LNCaP clone FGC (cell line): Measurements from ENCODE around the gene CD247.

Experiments used
- DNase-seq: peaks from one replicate; pipeline ENCODE4 v3.0.0-alpha.2; 2011; ENCODE audit warnings: low read depth
- H3K4me3 ChIP-seq: 2 replicates; pipeline ENCODE4 v1.5.1; 2011; ENCODE audit warnings: mild to moderate bottlenecking, low read depth, low read length, control low read depth
- TF ChIP-seq, protein P1 (sequence below): IDR thresholded peaks from 2 replicates; pipeline ENCODE4 v1.5.1; 2012; ENCODE audit warnings: mild to moderate bottlenecking; ENCODE audit not compliant: control insufficient read depth, insufficient read depth; ENCODE audit errors: extremely low read depth

CD247 gene

GRCh38 chr1:167472752-167473521 is 45.4 kb downstream of the CD247 start:
- TF ChIP-seq, protein P1, sequence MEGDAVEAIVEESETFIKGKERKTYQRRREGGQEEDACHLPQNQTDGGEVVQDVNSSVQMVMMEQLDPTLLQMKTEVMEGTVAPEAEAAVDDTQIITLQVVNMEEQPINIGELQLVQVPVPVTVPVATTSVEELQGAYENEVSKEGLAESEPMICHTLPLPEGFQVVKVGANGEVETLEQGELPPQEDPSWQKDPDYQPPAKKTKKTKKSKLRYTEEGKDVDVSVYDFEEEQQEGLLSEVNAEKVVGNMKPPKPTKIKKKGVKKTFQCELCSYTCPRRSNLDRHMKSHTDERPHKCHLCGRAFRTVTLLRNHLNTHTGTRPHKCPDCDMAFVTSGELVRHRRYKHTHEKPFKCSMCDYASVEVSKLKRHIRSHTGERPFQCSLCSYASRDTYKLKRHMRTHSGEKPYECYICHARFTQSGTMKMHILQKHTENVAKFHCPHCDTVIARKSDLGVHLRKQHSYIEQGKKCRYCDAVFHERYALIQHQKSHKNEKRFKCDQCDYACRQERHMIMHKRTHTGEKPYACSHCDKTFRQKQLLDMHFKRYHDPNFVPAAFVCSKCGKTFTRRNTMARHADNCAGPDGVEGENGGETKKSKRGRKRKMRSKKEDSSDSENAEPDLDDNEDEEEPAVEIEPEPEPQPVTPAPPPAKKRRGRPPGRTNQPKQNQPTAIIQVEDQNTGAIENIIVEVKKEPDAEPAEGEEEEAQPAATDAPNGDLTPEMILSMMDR = no peak
- H3K4me3 ChIP-seq = no peak overlapping the region
- DNase-seq = no peak

- no peak for DNase-seq
- TF ChIP-seq, protein P1 = no peak
- no peak overlapping the region for H3K4me3 ChIP-seq
Measured at GRCh38 chr1:167471568-167471967, 46.8 kb downstream of the CD247 start.

DNA sequence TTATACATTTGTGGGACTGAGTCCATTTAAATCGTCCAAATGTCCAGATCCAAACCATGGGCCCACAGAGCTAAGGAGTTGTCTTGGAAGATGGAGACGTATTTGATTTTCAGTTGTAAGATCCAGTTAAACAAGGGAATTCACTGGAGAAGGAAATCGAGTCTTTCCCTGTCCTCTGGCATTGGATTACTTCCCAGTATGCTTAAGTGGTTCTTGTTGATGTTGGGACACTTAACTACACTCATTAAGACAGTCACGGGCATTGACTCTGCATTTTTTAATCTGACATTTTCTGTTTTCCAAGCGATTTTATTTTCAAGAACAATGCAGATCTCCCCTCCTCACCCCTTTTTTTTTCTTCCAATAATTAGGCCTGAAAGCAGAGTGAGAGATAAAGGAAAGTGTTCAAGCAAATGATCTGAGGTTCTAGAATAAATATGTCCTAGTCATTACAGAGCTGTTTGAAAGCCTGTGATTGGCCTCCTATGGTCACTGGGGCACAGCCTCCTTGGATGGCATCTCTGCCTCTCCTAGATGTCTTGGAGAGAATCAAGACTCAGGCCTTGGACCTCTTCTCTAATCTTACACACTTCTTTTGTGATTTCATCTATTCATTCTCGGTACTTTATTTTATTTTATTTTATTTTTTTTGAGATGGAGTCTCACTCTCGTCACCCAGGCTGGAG is 48.9 kb downstream of the CD247 start:
- TF ChIP-seq, protein P1 = no peak
- DNase-seq = peak; percentile 42

GRCh38 chr1:167467752-167468151 is 50.6 kb downstream of the CD247 start:
- DNase-seq = no peak
- TF ChIP-seq, protein P1 = no peak
- H3K4me3 ChIP-seq = no peak overlapping the region

More for the DNA sequence above, 48.9 kb downstream of the CD247 start:
- H3K4me3 ChIP-seq = no peak overlapping the region

DNA sequence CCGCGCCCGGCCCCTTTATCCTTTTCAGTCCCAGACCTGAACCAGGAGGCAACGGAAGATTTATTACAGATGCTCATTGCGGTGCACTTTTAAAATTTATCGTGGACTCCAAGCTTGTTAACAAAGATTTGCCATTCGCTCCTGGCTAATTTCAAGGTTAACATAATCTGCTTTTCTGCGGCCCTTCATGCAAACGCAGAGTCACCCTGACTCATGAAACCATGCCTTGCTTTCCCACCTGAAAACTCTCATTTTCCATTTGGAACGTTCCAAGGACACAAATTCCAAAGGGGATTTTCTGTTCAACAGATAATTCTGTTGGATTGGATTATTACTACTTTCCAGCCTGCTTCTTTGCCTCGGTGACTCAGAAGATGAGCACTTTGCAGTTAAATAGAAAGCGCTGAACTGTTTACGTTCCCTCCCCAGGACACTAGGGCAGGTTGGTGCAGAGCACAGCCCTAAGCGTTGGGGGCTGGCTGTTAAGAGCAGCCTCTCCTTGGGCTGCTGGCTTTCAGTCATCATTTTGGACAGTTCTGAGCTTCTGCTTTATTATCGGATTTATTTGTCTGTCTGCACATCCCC is 51.1 kb downstream of the CD247 start:
- TF ChIP-seq, protein P1 = no peak
- no peak overlapping the region for H3K4me3 ChIP-seq
- no peak for DNase-seq

DNA sequence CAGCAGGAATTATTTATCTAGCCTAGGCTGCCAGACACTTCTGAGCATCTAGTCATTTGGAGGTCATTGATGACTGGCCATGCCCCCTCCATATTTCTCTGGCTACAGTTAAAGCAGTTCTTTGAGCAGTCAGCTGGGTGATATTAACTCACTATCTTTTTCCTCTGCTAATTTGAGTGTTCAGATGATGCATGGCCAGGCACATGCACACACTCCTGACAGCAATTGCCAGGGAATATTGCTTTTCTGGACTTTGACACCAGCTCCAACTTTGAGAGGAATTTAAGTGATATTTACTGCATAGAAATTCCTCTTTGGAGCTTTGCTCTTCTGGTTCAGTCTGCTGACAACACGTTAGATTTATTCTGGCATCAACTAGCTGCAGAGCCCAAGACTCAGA is 52.6 kb downstream of the CD247 start:
- DNase-seq = no peak
- no peak overlapping the region for H3K4me3 ChIP-seq
- TF ChIP-seq, protein P1 = no peak
